PFSK-1 (cell line): ENCODE results near the gene ABHD18.

ENCODE experiments used
- POLR2AphosphoS5 ChIP-seq: IDR thresholded peaks from 2 replicates; pipeline ENCODE4 v1.6.1; 2012; ENCODE audit warnings: low read depth, mild to moderate bottlenecking, control low read depth, low read length, moderate library complexity
- SIN3A ChIP-seq: IDR thresholded peaks from 2 replicates; pipeline ENCODE4 v1.6.1; 2012; ENCODE audit warnings: mild to moderate bottlenecking, low read length, moderate library complexity, borderline replicate concordance; ENCODE audit not compliant: insufficient read depth
- TAF1 ChIP-seq: IDR thresholded peaks from 2 replicates; pipeline ENCODE4 v1.6.1; 2012; ENCODE audit warnings: low read length, control low read depth, borderline replicate concordance; ENCODE audit not compliant: insufficient read depth
- TF ChIP-seq, protein P1 (sequence below), 2 experiments: IDR thresholded peaks; 2 replicates each; pipeline versions ENCODE4 v1.6.1 to v1.8.0; 2011 to 2012; ENCODE audit warnings: low read depth in 2 of 2, low read length in 2 of 2, control low read depth in 1 of 2, inconsistent platforms in 1 of 2, mild to moderate bottlenecking in 1 of 2, moderate library complexity in 1 of 2; ENCODE audit not compliant: insufficient read depth in 1 of 2

DNA sequence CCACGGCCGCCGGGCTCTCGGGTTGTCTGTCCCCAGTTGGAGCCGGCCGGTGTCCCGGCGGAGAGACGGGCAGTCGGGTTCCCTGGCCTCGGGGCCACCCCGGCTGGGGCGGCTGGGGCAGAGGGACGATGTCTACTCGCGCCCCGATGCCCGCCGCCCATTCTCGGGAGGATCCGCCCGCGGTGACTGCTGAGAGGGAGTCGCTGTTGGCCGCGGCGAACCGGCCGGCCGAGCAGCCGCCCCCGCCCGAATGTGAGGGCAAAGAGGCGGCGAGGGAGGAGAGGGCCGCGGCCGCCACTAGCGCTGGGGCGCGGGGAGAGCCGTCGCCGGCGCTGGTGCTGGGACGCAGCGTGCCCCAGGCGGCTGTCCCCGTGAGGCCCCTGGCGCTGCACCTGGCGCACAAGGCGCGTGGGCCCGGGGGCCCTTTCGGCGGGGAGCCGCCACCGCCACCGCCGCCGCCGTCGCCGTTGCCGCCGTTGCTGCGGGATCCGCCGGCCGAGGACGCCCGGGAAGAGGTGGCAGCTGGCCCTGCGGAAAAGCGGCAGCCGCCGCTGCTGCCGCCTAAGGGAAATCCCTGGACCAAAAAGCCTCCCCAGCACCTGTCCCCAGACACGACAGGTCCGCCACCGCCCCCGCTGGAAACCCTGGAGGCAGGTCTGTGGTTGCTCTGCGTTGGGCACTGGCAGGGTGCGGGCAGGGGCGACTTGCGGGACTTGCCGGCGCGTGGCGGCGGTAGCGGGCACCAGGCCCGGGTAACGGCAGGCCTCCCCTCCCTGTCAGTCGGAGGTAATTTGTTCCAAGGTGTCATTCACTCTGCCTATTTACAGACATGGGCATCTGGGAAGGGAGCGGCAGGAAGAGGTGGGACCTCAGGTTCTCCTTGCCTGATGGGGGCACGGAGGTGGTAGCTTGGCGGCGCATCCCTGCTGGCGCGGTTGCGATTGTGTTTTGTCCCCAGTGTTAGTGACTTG lies 96.6 kb downstream of the ABHD18 start:
- TF ChIP-seq POLR2AphosphoS5 = no peak
- TF ChIP-seq, protein P1, sequence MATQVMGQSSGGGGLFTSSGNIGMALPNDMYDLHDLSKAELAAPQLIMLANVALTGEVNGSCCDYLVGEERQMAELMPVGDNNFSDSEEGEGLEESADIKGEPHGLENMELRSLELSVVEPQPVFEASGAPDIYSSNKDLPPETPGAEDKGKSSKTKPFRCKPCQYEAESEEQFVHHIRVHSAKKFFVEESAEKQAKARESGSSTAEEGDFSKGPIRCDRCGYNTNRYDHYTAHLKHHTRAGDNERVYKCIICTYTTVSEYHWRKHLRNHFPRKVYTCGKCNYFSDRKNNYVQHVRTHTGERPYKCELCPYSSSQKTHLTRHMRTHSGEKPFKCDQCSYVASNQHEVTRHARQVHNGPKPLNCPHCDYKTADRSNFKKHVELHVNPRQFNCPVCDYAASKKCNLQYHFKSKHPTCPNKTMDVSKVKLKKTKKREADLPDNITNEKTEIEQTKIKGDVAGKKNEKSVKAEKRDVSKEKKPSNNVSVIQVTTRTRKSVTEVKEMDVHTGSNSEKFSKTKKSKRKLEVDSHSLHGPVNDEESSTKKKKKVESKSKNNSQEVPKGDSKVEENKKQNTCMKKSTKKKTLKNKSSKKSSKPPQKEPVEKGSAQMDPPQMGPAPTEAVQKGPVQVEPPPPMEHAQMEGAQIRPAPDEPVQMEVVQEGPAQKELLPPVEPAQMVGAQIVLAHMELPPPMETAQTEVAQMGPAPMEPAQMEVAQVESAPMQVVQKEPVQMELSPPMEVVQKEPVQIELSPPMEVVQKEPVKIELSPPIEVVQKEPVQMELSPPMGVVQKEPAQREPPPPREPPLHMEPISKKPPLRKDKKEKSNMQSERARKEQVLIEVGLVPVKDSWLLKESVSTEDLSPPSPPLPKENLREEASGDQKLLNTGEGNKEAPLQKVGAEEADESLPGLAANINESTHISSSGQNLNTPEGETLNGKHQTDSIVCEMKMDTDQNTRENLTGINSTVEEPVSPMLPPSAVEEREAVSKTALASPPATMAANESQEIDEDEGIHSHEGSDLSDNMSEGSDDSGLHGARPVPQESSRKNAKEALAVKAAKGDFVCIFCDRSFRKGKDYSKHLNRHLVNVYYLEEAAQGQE (IDR thresholded peaks at IDR 0.05; ENCODE audit: insufficient read depth in 1 of 2, low read depth in 2 of 2, low read length in 2 of 2) = no peak
- no peak for TF ChIP-seq TAF1
- no peak for TF ChIP-seq SIN3A
